GM23338 (cell line): ENCODE data around the gene STXBP5L. TPM values are rescaled to one million over a fixed set of nuclear protein-coding genes. Genes with fewer than 3 reads are reported as not detected.

ENCODE experiments used
- ATAC-seq: fragments of 200-7000 bp; cut with Tn5 transposase; 3 replicates; pipeline ENCODE4 v1.9.1; 2020
- DNase-seq: peaks from one replicate; pipeline ENCODE4 v3.0.0-alpha.2; 2015; ENCODE audit warnings: low spot score
- H2AFZ ChIP-seq: fragments of 200-600 bp; sonication (generic); 2 replicates; pipeline ENCODE4 v1.8.0; 2016; ENCODE audit warnings: antibody characterized with exemption, mild to moderate bottlenecking, moderate library complexity
- H3F3A ChIP-seq: fragments of 200-600 bp; sonication (generic); replicated peaks from 2 replicates; pipeline ENCODE4 v1.8.0; 2017; ENCODE audit warnings: antibody characterized with exemption, mixed run types, low read depth
- H3K27ac ChIP-seq: fragments of 200-600 bp; sonication (generic); 2 replicates; pipeline ENCODE4 v1.6.1; 2016; ENCODE audit warnings: low read depth
- H3K27me3 ChIP-seq: fragments of 200-600 bp; sonication (generic); 2 replicates; pipeline ENCODE4 v1.8.0; 2016; ENCODE audit warnings: mild to moderate bottlenecking, mixed run types, moderate library complexity; ENCODE audit not compliant: insufficient read depth
- H3K36me3 ChIP-seq: fragments of 200-600 bp; sonication (generic); 2 replicates; pipeline ENCODE4 v1.8.0; 2016; ENCODE audit warnings: mild to moderate bottlenecking; ENCODE audit not compliant: insufficient read depth
- H3K4me1 ChIP-seq: fragments of 200-600 bp; sonication (generic); 2 replicates; pipeline ENCODE4 v1.8.0; 2016; ENCODE audit warnings: mild to moderate bottlenecking, moderate library complexity; ENCODE audit not compliant: insufficient read depth
- H3K4me2 ChIP-seq: fragments of 200-600 bp; sonication (generic); 2 replicates; pipeline ENCODE4 v1.7.1; 2017; ENCODE audit warnings: mixed run types
- H3K4me3 ChIP-seq: fragments of 200-600 bp; sonication (generic); 2 replicates; pipeline ENCODE4 v1.6.1; 2016; ENCODE audit warnings: mixed run types
- H3K79me2 ChIP-seq: fragments of 200-600 bp; sonication (generic); replicated peaks from 2 replicates; pipeline ENCODE4 v1.8.0; 2017; ENCODE audit warnings: mild to moderate bottlenecking; ENCODE audit not compliant: insufficient read depth
- H3K9me2 ChIP-seq: fragments of 200-600 bp; sonication (generic); 2 replicates; pipeline ENCODE4 v1.8.0; 2017; ENCODE audit not compliant: insufficient read depth
- H4K20me1 ChIP-seq: fragments of 200-600 bp; sonication (generic); replicated peaks from 2 replicates; pipeline ENCODE4 v1.8.0; 2017; ENCODE audit warnings: mild to moderate bottlenecking; ENCODE audit not compliant: insufficient read depth
- H3K27ac Mint-ChIP-seq: 2 replicates; pipeline ENCODE4 v1.8.0; 2020; ENCODE audit warnings: inconsistent platforms, mild to moderate bottlenecking, moderate library complexity, mixed read lengths
- H3K27me3 Mint-ChIP-seq: 3 replicates; pipeline ENCODE4 v1.8.0; 2022; ENCODE audit warnings: low read depth, mild to moderate bottlenecking, moderate library complexity, mixed read lengths, inconsistent platforms; ENCODE audit not compliant: insufficient read depth, poor library complexity
- H3K36me3 Mint-ChIP-seq: 3 replicates; pipeline ENCODE4 v1.8.0; 2021; ENCODE audit warnings: low read depth, mild to moderate bottlenecking, inconsistent platforms, moderate library complexity, mixed read lengths
- H3K4me1 Mint-ChIP-seq: 3 replicates; pipeline ENCODE4 v1.8.0; 2020; ENCODE audit warnings: mild to moderate bottlenecking, inconsistent platforms, mixed read lengths
- H3K4me3 Mint-ChIP-seq: 3 replicates; pipeline ENCODE4 v1.8.0; 2021; ENCODE audit warnings: moderate library complexity, mild to moderate bottlenecking, inconsistent platforms, mixed read lengths
- H3K9me3 Mint-ChIP-seq: 3 replicates; pipeline ENCODE4 v1.8.0; 2020; ENCODE audit warnings: moderate library complexity, mild to moderate bottlenecking, inconsistent platforms, mixed read lengths
- CREB1 ChIP-seq: fragments of 250-450 bp; sonication (Bioruptor Pico); IDR thresholded peaks from 2 replicates; pipeline ENCODE4 v1.5.0; 2020; ENCODE audit warnings: low read depth, mild to moderate bottlenecking, moderate library complexity
- EZH2 ChIP-seq: fragments of 200-600 bp; sonication (generic); IDR thresholded peaks from one replicate; pipeline ENCODE4 v1.8.0; 2017; ENCODE audit warnings: antibody characterized with exemption, mild to moderate bottlenecking, low read depth; ENCODE audit not compliant: unreplicated experiment
- EZH2phosphoT487 ChIP-seq: fragments of 200-600 bp; sonication (generic); IDR thresholded peaks from one replicate; pipeline ENCODE4 v1.8.1; 2018; ENCODE audit warnings: antibody characterized with exemption; ENCODE audit not compliant: unreplicated experiment
- JUNB ChIP-seq: IDR thresholded peaks from one replicate; pipeline ENCODE4 v1.6.1; 2016; ENCODE audit warnings: antibody characterized with exemption; ENCODE audit not compliant: unreplicated experiment
- NANOG ChIP-seq: IDR thresholded peaks from 2 replicates; pipeline ENCODE4 v1.6.1; 2016; ENCODE audit warnings: antibody characterized with exemption, borderline replicate concordance
- POLR2AphosphoS5 ChIP-seq: IDR thresholded peaks from 2 replicates; pipeline ENCODE4 v1.6.1; 2016; ENCODE audit warnings: antibody characterized with exemption, low read depth
- STAT1 ChIP-seq: IDR thresholded peaks from one replicate; pipeline ENCODE4 v1.6.1; 2016; ENCODE audit warnings: antibody characterized with exemption; ENCODE audit not compliant: unreplicated experiment
- ZNF114 ChIP-seq: fragments of 250-450 bp; sonication (Bioruptor Pico); IDR thresholded peaks from 2 replicates; pipeline ENCODE4 v1.5.0; 2020; ENCODE audit warnings: mild to moderate bottlenecking, moderate library complexity
- ZNF331 ChIP-seq: fragments of 250-450 bp; sonication (Bioruptor Pico); IDR thresholded peaks from 2 replicates; pipeline ENCODE4 v1.5.0; 2020; ENCODE audit warnings: low read depth, mild to moderate bottlenecking, moderate library complexity
- polyA plus RNA-seq: library from polyadenylated mRNA; unstranded; fragments of >200 nt; fragmentation: Nextera tagmentation; extraction: Ambion mirVana; gene quantifications from 2 replicates; pipeline ENCODE4 v1.2.1, GENCODE V29; 2016
- total RNA-seq: library from RNA; depleted of rRNA; stranded (reverse); fragments of >200 nt; shearing (Covaris generic); gene quantifications from 2 replicates; pipeline ENCODE4 v1.2.3, GENCODE V29; 2014
- TF ChIP-seq, protein P1 (sequence below): IDR thresholded peaks from one replicate; pipeline ENCODE4 v1.6.1; 2018; ENCODE audit warnings: antibody characterized with exemption; ENCODE audit not compliant: unreplicated experiment
- TF ChIP-seq, protein P2 (sequence below): fragments of 250-450 bp; sonication (Bioruptor Pico); IDR thresholded peaks from 2 replicates; pipeline ENCODE4 v1.5.0; 2020; ENCODE audit warnings: mild to moderate bottlenecking, moderate library complexity
- TF ChIP-seq, protein P3 (sequence below): IDR thresholded peaks from 2 replicates; pipeline ENCODE4 v1.6.1; 2016; ENCODE audit warnings: antibody characterized with exemption
- TF ChIP-seq, protein P4 (sequence below), 2 experiments: fragments of 200-600 bp in 1 of 2; sonication (generic) in 1 of 2; conservative IDR thresholded peaks; 2 replicates each; pipeline versions ENCODE4 v1.5.1 to v1.6.1; 2016 to 2017; ENCODE audit warnings: antibody characterized with exemption in 2 of 2, low read depth in 2 of 2, mild to moderate bottlenecking in 2 of 2, moderate library complexity in 1 of 2

The STXBP5L gene
- total and polyA plus RNA-seq, 2 experiments from 2014 or later, result 4.2 to 6.0 TPM

DNA sequence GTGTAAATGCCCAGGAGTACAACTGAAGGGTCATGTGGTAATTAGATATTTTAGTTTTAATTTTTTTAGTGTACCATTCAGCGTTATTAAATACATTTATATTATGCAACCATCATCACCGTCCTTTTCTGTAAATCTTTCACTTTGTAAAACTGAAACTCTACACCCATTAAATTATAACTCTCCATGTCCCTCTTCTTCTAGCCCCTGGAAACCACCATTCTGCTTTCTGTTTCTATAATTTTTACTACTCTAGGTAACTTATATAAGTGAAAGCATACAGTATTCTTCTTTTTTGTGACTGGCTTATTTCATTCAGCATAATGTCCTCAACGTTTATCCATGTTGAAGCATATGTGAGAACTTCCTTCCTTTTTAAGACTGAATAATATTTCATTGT is 48.1 kb downstream of the STXBP5L start:
- ATAC-seq (no peak), DNase-seq (no peak)

More for the DNA sequence above, 48.1 kb downstream of the STXBP5L start:
- TF ChIP-seq STAT1 (no peak), JUNB (no peak), EZH2phosphoT487 (no peak), ZNF331 (CRISPR knock-in tag) (no peak), POLR2AphosphoS5 (no peak), EZH2 (no peak), ZNF114 (CRISPR knock-in tag) (no peak), NANOG (no peak), CREB1 (CRISPR knock-in tag) (no peak)
- TF ChIP-seq, protein P1, sequence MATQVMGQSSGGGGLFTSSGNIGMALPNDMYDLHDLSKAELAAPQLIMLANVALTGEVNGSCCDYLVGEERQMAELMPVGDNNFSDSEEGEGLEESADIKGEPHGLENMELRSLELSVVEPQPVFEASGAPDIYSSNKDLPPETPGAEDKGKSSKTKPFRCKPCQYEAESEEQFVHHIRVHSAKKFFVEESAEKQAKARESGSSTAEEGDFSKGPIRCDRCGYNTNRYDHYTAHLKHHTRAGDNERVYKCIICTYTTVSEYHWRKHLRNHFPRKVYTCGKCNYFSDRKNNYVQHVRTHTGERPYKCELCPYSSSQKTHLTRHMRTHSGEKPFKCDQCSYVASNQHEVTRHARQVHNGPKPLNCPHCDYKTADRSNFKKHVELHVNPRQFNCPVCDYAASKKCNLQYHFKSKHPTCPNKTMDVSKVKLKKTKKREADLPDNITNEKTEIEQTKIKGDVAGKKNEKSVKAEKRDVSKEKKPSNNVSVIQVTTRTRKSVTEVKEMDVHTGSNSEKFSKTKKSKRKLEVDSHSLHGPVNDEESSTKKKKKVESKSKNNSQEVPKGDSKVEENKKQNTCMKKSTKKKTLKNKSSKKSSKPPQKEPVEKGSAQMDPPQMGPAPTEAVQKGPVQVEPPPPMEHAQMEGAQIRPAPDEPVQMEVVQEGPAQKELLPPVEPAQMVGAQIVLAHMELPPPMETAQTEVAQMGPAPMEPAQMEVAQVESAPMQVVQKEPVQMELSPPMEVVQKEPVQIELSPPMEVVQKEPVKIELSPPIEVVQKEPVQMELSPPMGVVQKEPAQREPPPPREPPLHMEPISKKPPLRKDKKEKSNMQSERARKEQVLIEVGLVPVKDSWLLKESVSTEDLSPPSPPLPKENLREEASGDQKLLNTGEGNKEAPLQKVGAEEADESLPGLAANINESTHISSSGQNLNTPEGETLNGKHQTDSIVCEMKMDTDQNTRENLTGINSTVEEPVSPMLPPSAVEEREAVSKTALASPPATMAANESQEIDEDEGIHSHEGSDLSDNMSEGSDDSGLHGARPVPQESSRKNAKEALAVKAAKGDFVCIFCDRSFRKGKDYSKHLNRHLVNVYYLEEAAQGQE, result no peak
- TF ChIP-seq, protein P2, sequence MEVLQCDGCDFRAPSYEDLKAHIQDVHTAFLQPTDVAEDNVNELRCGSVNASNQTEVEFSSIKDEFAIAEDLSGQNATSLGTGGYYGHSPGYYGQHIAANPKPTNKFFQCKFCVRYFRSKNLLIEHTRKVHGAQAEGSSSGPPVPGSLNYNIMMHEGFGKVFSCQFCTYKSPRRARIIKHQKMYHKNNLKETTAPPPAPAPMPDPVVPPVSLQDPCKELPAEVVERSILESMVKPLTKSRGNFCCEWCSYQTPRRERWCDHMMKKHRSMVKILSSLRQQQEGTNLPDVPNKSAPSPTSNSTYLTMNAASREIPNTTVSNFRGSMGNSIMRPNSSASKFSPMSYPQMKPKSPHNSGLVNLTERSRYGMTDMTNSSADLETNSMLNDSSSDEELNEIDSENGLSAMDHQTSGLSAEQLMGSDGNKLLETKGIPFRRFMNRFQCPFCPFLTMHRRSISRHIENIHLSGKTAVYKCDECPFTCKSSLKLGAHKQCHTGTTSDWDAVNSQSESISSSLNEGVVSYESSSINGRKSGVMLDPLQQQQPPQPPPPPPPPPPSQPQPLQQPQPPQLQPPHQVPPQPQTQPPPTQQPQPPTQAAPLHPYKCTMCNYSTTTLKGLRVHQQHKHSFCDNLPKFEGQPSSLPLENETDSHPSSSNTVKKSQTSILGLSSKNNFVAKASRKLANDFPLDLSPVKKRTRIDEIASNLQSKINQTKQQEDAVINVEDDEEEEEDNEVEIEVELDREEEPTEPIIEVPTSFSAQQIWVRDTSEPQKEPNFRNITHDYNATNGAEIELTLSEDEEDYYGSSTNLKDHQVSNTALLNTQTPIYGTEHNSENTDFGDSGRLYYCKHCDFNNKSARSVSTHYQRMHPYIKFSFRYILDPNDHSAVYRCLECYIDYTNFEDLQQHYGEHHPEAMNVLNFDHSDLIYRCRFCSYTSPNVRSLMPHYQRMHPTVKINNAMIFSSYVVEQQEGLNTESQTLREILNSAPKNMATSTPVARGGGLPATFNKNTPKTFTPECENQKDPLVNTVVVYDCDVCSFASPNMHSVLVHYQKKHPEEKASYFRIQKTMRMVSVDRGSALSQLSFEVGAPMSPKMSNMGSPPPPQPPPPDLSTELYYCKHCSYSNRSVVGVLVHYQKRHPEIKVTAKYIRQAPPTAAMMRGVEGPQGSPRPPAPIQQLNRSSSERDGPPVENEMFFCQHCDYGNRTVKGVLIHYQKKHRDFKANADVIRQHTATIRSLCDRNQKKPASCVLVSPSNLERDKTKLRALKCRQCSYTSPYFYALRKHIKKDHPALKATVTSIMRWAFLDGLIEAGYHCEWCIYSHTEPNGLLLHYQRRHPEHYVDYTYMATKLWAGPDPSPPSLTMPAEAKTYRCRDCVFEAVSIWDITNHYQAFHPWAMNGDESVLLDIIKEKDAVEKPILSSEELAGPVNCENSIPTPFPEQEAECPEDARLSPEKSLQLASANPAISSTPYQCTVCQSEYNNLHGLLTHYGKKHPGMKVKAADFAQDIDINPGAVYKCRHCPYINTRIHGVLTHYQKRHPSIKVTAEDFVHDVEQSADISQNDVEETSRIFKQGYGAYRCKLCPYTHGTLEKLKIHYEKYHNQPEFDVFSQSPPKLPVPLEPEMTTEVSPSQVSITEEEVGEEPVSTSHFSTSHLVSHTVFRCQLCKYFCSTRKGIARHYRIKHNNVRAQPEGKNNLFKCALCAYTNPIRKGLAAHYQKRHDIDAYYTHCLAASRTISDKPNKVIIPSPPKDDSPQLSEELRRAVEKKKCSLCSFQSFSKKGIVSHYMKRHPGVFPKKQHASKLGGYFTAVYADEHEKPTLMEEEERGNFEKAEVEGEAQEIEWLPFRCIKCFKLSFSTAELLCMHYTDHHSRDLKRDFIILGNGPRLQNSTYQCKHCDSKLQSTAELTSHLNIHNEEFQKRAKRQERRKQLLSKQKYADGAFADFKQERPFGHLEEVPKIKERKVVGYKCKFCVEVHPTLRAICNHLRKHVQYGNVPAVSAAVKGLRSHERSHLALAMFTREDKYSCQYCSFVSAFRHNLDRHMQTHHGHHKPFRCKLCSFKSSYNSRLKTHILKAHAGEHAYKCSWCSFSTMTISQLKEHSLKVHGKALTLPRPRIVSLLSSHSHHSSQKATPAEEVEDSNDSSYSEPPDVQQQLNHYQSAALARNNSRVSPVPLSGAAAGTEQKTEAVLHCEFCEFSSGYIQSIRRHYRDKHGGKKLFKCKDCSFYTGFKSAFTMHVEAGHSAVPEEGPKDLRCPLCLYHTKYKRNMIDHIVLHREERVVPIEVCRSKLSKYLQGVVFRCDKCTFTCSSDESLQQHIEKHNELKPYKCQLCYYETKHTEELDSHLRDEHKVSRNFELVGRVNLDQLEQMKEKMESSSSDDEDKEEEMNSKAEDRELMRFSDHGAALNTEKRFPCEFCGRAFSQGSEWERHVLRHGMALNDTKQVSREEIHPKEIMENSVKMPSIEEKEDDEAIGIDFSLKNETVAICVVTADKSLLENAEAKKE (CRISPR knock-in tag), result no peak
- TF ChIP-seq, protein P3, sequence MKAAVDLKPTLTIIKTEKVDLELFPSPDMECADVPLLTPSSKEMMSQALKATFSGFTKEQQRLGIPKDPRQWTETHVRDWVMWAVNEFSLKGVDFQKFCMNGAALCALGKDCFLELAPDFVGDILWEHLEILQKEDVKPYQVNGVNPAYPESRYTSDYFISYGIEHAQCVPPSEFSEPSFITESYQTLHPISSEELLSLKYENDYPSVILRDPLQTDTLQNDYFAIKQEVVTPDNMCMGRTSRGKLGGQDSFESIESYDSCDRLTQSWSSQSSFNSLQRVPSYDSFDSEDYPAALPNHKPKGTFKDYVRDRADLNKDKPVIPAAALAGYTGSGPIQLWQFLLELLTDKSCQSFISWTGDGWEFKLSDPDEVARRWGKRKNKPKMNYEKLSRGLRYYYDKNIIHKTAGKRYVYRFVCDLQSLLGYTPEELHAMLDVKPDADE, result no peak
- TF ChIP-seq, protein P4, sequence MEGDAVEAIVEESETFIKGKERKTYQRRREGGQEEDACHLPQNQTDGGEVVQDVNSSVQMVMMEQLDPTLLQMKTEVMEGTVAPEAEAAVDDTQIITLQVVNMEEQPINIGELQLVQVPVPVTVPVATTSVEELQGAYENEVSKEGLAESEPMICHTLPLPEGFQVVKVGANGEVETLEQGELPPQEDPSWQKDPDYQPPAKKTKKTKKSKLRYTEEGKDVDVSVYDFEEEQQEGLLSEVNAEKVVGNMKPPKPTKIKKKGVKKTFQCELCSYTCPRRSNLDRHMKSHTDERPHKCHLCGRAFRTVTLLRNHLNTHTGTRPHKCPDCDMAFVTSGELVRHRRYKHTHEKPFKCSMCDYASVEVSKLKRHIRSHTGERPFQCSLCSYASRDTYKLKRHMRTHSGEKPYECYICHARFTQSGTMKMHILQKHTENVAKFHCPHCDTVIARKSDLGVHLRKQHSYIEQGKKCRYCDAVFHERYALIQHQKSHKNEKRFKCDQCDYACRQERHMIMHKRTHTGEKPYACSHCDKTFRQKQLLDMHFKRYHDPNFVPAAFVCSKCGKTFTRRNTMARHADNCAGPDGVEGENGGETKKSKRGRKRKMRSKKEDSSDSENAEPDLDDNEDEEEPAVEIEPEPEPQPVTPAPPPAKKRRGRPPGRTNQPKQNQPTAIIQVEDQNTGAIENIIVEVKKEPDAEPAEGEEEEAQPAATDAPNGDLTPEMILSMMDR (conservative IDR thresholded peaks at IDR 0.05; ENCODE audit: low read depth in 2 of 2), result no peak
- H3K4me3 ChIP-seq, result no peak overlapping the region
- no peaks in the 10 kb centered on the region for H3K4me1 ChIP-seq
- no peaks in the 10 kb centered on the region for H3K27me3 ChIP-seq
- Mint-ChIP-seq H3K4me1 (no peaks in the 10 kb centered on the region), H3K4me3 (no peak overlapping the region), H3K9me3 (peaks cover 24% of the 10 kb centered on the region), H3K36me3 (peaks cover 47% of the 10 kb centered on the region), H3K27me3 (no peaks in the 10 kb centered on the region), H3K27ac (no peak overlapping the region)
- no peak overlapping the region for H3K4me2 ChIP-seq
- no peaks in the 10 kb centered on the region for H3K36me3 ChIP-seq
- no peaks in the 10 kb centered on the region for H3K79me2 ChIP-seq
- H2AFZ ChIP-seq, result no peak overlapping the region
- H3F3A ChIP-seq, result no peaks in the 10 kb centered on the region
- no peaks in the 10 kb centered on the region for H4K20me1 ChIP-seq
- H3K27ac ChIP-seq, result no peak overlapping the region
- no peaks in the 10 kb centered on the region for H3K9me2 ChIP-seq
